Measurements from ENCODE around the gene PEX6.

PEX6 gene, protein sequence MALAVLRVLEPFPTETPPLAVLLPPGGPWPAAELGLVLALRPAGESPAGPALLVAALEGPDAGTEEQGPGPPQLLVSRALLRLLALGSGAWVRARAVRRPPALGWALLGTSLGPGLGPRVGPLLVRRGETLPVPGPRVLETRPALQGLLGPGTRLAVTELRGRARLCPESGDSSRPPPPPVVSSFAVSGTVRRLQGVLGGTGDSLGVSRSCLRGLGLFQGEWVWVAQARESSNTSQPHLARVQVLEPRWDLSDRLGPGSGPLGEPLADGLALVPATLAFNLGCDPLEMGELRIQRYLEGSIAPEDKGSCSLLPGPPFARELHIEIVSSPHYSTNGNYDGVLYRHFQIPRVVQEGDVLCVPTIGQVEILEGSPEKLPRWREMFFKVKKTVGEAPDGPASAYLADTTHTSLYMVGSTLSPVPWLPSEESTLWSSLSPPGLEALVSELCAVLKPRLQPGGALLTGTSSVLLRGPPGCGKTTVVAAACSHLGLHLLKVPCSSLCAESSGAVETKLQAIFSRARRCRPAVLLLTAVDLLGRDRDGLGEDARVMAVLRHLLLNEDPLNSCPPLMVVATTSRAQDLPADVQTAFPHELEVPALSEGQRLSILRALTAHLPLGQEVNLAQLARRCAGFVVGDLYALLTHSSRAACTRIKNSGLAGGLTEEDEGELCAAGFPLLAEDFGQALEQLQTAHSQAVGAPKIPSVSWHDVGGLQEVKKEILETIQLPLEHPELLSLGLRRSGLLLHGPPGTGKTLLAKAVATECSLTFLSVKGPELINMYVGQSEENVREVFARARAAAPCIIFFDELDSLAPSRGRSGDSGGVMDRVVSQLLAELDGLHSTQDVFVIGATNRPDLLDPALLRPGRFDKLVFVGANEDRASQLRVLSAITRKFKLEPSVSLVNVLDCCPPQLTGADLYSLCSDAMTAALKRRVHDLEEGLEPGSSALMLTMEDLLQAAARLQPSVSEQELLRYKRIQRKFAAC

DNA sequence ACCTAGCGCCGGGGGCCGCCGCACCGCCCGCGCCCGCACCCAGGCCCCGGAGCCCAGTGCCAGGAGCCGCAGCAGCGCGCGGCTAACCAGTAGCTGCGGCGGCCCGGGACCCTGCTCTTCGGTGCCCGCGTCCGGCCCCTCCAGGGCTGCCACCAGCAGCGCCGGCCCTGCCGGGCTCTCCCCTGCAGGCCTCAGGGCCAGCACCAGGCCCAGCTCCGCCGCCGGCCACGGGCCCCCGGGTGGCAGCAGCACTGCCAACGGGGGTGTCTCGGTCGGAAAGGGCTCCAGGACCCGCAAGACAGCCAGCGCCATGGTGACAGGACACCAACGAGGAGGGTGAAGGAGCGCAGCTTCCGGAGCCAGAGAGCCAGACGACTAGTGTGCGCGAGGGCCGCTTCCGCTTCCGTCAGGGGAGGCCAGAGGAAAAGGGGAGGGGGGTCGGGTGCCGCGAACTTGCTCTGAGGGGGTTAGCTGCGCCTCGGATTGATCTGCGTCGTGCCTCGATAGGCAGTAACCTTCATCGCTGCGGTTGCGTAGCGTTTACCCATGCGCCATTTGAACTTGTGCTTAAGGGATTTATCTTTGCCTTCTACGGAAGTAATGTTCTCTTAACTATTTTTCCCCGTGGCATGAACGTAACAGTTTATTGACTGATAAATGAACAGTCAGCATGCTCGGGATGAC, at the start of gene PEX6:
PEX6 (minus strand) TSS at position 343 of the 684 bp plus-strand sequence; CDS start at position 312, 31 bp downstream.
- DNase-seq = peak; percentile 74 to 82

DNA sequence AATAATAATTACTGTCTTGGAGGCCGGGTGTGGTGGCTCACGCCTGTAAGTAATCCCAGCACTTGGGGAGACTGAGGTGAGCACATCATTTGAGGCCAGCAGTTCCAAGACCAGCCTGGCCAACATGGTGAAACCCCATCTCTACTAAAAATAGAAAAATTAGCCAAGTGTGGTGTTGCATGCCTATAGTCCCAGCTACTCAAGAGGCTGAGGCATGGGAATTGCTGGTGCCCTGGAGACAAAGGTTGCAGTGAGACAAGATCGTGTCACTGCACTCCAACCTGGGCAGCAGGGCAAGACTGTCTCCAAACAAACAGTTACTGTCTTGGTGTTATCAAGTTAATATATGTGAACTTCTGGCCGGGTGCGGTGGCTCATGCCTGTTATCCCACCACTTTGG, 47.4 kb upstream of the PEX6 start:
- DNase-seq = no peak

DNA sequence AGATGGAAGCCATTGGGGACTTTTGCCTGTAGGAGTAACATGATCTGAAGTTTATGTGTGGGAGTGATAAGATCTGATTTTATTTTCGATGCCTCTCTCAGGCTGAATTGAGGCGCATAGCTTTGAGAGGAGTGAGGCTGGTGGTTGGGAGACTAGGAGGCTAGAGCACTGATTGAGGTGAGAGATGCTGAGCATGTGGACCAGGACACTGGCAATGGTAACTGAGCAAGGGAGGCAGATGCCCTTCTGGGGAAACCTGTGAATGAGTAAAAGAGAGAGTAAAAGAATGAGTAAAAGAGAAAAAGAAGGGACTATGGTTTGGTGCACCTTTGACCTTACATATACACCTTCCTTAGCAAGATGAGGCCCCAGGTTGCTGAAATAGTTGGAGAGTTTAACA, 45.5 kb upstream of the PEX6 start:
- DNase-seq = no peak

DNA sequence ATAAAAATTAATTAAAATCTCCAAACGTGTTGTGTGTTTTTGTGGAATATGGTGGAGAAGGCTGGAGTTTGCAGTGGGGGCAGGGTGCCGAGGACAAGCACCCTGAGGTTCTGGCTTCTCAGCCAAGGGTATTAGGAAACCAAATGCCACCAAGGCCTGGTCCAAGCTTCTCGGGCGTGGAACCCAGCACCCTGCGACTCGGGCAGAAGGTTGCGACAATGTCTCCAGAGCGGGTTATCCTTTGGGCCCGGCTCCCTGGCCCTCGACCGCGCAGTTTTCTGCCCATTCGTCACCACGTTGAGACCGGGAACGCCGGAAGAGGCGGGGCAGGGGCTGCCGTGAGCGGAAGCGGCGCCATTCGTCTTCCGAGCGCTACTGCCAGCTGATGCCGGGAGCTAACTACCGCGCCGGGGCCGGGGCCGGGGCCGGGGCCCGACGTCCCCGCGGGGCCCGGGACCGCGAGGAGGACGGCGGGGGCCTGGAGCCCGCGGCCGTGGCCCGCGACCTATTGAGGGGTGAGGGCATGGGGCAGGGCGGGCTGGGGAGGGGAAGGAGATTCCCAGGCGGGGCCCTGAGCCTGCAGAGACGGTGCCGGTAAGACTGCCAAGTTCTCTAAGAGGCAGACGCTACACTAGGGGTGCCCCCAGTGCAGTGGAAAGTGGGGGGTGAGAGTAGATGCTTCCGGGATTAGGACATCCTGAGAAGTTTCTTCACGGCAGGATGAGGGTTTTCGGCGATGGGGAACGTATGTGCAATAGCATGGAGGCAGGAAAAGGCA, 42.5 kb upstream of the PEX6 start, which contains the start of gene RRP36:
RRP36 (plus strand) TSS at position 354 of the 778 bp plus-strand sequence; CDS start at position 386, 32 bp downstream.
- DNase-seq = peak; percentile 62

DNA sequence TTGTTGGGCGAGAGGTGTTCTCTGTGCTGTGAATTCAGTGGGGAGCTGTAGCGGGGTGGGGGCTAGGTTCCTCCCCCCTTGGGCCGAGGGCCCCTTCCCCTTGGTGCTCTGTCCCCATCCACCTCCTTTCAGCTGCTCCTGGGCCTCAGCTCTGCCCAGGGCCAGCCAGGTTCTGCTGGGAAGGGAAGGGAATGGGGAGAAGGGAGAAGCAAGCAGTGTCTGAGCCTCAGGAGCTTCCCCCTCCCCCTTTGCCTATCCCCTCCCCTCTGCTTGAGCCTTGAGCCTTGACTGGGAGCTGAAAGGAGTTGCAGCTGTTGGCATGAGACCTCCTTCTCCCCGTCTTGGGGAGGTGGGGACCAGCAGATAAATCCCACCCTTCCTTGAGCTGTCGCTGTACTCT, 41.9 kb upstream of the PEX6 start:
- DNase-seq = no peak

DNA sequence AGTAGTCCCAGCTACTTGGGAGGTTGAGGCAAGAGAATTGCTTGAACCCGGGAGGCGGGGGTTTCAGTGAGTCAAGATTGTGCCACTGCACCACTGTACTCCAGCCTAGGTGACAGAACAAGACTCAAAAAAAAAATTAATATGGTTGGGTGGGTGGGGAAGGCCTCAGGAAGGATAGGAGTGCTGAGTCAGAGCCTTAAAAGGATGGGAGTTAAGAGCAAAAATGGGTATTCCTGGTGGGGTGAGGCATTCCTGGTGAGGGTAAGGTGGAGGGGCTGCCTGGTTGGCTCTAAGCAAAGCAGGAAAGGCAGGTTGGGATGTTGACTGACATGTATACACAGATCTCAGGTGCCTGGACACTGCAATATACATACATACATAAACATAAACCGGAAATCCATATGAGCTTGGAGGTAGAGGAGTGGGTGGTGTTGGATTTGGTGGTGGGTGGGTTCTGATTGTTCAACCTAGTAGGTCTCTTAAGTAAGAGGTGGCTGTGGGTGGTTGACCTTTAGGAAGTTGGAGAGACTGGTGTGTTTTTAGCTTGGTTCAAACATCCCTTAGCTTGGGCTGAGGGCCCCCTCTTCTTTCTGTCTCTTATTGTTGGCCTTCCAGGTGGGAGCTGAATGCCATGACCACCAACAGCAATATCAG, 41.2 kb upstream of the PEX6 start:
- peak in 1 of 2 donors; percentile 16 for DNase-seq

DNA sequence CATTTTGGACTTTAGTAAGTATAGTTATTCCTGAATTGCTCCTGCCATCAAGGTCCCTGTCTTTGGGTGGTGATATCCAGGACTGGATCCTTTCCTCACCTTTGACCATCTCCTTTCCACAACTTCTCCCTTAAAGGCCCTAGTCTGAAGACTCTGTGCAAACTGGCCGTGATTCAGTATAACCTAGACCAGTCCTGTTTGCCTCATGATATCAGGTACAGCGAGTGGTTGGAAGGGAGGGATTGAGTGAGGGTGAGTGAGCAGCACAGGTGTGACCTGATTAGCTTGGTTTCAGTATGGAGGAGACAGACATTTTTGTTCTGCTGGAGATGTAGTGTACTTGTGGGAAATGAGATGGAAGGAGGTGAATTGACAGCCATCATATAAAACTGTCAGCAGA, 40.2 kb upstream of the PEX6 start:
- no peak for DNase-seq

DNA sequence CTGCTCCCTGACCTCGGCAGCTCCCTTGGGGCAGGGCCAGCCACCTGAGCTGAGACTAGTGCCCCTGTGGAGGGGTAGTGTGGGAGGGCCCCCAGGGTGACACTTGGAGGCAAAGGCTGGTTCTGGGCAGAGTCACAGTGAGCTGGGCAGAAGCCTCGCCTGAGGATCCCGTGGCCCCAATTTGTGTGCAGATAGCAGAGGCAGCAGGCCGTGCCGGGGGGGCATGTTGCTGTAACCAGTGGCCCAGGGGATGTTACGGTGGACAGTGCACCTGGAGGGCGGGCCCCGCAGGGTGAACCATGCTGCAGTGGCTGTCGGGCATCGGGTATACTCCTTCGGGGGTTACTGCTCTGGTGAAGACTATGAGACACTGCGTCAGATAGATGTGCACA, 38.0 kb upstream of the PEX6 start:
- DNase-seq = no peak

DNA sequence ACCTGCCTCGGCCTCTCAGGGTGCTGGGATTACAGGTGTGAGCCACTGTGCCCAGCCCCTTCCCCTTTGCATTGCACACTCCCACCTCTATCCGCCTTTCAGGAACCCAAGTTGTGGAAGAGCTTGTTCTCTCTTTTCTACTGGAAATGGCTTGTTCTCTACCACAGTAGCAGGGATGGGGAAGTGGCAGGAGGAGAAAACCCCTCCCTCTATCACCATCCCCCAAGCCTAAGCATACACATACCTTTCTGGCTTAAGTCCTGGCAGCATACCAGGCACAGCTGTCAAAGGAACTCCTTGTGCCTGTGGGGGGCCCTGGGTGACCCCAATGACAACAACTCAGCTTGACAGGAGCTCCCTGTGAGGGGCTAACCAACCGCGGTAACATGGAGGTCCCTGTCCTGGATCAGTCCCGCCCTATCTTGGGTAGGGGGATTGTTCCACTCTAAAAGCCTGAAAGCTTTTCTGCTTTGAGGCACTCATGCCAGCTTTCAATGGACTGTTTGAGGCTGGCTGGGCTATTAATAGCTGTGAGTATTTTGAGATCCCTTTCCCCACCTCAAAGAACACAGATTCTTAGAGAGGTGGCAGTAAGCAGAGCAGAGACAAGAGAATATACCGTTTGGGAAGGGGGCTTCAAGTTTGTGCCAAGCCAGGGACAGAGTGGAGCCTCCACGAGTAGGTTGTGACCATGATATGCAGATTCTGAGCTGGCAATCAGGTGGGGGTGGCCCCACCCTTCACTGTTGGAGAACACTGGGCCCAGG, 37.4 kb upstream of the PEX6 start:
- peak; percentile 3 to 5 for DNase-seq

DNA sequence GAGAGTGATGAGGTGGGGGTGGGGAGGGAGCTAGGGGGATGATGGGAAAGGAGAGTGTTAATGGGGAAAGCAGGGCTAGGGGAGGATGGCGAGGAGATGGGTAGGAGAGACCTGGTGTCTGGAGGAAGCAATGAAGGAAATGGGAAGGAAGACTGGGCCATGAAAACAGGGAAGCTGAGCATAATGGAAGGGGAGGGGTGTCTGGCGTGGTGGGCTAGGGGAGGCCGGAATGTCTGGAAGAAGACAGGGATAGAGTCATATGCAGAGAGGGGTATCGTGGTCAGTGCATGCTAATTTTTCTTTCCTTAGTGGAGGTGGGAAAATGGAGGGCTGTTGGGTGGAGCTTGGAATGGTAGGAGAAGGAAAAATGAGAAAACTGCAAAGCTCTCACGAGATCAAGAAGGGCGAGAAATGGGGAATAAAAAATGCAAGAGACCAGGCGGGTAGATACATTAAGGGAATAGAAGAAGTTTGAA, 35.5 kb upstream of the PEX6 start:
- DNase-seq = peak in 1 of 2 donors; percentile 4

DNA sequence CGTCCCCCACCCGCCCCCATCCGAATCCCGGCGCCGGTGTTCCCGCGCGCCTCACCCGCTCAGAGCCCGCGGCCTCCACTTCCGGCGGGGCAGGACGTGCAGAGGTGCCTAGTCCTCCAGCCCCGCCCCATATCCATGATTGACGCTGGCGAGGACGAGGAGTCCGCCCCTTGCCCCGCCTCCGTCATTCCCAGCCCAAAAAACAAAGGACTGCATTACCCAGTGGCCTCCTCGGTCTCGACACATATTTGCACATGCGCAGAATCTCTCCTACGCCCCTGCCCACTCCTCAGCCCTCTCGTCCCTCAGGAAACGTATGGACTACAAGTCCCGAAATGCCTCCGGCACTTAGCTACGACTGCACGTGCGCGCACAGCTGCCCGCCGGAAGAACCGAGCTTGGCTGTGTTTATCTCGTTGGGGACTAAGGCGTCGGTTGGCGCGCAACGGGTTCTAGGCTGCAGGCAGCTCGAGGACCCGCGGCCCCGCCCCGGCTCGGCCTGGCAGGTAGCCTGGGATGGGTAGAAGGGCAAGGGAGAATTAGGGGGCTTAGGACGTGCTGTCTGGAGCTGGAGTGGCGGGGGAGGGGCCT, 35.0 kb upstream of the PEX6 start, which contains the start of the genes KLHDC3 and MEA1:
KLHDC3 (plus strand) TSS at position 407 of the 591 bp plus-strand sequence. CDS start 2,944 bp downstream, outside the sequence.
MEA1 (minus strand) TSS at position 104 of the 591 bp plus-strand sequence. CDS start 133 bp downstream, outside the sequence.
- peak; percentile 99 to 100 for DNase-seq

DNA sequence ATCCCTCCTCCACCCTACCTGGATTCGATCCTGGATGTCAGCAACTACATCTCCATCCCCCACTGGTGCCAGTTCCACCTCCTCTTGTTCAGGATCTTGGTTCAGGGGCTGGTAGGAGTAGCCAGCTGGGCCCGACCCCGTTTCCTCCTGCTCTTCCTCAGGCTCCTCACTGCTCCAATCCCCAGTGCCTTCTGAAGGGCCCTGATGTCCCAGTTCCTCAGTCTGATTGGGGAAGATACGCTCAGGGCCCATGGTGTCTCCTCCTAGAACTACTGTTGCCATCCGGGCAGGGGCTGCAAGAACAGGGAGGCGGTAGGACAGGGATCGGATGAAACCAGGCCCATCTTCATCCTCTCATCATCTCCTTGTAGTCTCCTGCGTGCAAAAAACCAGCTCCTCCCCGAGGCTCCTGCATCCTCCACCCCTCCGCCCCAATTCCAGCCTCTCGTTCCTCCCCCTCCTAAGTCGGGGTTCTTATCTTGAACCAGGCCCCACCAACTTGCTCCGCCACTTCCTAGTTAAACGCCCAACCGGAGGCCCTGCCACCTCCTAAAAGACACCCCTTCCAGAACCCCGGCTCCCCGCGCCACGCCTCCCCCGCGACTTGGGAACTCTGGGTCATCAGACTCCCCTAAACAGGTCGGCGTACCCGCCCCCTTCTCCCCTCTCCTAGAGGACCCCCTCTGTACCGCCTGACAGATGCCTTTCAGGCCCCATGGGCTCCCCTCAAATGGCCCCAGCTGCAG, 34.3 kb upstream of the PEX6 start:
- peak in 1 of 2 donors; percentile 15 for DNase-seq

DNA sequence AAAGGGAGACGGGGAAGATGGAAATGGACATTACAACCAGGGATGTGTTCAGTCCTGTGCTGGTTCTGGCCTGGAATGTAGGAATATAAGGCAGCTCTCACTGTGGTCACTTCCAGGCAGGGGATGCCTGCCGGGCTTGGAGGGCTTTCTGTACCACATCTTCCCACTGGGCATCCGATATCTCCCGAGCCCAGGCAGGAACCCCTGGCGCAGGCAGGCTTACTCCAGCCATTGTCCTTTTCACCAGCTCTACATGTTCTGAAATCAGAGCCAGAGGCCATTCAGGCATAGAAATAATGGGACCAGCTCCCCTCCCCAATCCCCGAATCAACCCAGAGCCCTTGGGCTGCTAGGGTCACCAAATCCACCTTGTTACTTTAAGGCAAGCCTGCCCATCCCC, 33.4 kb upstream of the PEX6 start:
- DNase-seq = no peak

DNA sequence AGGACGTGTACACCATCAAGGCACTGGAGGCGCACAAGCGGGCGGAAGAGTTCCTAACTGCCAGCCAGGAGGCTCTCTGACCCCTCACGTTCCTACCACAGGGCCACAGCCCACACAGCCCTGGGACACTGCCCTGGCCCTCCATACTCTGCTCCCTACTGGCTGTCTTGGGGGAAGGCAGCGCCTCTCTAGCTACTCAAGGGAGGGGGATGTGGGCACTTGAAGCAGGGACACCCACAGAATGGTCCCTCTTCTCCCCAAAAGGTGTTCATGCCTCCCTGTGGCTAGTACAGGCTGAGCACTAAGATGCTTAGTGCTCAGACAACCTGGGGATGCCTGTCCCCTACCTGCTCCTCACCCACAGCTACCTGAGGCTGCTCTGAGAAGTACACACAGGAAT, 32.2 kb upstream of the PEX6 start:
- no peak for DNase-seq

DNA sequence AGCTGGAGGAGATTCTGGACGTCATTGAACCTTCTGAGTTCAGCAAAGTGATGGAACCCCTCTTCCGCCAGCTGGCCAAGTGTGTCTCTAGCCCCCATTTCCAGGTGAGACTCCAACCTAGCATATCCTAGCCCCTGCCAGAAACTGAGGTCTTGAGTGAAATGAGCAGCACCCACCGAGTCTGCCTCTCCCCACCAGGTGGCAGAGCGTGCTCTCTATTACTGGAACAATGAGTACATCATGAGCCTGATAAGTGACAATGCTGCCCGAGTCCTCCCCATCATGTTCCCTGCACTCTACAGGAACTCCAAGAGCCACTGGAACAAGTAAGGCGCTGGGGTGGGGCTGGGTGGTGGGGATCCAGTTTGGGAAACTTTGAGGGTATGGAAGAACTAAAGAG, 30.1 kb upstream of the PEX6 start:
- peak in 1 of 2 donors; percentile 41 for DNase-seq

DNA sequence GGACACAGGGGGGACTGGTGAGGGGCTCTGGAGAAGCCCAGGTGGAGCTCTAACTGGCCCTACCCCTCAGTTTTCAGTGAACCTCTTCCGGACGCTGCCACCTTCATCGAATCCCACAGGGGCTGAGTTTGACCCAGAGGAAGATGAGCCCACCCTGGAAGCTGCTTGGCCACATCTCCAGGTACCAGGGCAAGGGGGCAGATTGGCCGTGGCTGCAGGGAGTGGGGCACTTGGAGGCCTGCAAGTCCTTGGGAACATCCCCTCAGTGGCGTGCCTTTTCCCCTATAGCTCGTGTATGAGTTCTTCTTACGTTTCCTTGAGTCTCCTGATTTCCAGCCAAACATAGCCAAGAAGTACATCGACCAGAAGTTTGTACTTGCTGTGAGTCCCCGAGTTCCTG, 28.1 kb upstream of the PEX6 start:
- no peak for DNase-seq

DNA sequence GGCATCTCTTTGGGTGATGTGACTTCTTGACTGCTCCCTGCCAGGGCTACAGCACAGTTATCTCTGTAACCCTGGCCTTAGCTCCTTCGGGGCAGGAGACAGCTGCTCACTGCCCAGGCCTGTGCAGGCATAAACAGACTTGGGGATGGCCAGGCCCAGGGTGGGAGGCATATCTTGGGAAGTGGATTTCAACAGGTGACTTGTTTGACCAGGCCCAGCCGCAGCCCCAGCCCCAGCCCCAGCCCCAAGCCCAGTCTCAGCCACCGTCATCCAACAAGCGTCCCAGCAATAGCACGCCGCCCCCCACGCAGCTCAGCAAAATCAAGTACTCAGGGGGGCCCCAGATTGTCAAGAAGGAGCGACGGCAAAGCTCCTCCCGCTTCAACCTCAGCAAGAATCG, 27.3 kb upstream of the PEX6 start:
- no peak for DNase-seq

DNA sequence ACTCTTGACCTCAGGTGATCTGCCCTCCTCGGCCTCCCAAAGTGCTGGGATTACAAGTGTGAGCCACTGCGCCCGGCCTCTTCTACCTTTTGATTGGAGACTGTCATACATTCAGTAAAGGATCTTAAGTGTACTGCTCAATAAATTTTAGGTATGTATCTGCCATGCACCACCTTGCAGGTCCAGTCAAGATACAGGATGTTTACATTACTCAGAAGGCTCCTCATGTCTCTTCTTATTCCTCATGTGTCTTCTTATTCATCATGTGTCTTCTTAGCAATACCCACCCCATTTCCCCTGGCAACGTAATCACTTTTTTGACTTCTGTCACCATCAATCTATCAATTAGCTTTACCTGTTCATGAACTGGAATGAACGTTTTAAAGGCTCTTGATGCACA, 26.9 kb upstream of the PEX6 start:
- no peak for DNase-seq

DNA sequence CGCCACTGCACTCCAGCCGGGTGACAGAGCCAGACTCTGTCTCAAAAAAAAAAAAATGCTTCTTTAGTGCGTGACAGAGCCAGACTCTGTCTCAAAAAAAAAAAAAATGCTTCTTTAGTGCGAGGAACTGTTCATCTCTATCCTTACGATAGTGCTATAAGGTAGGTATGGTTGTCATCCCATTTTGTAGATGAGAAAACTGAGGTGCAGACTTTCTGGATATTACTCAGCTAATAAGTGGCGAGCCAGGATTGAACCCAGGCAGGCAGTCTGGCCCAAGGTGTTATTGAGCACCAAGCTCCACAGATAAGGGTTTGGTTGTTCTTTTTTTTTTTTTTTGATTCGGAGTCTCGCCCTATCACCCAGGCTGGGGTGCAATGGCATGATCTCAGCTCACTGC, 22.9 kb upstream of the PEX6 start:
- DNase-seq = no peak
